LoVo (cell line): ENCODE measurements around the gene TMEM86A.

Source experiments
- DNase-seq: peaks from one replicate; pipeline ENCODE4 v3.0.0-alpha.2; 2016; ENCODE audit warnings: low spot score

Gene TMEM86A

DNA sequence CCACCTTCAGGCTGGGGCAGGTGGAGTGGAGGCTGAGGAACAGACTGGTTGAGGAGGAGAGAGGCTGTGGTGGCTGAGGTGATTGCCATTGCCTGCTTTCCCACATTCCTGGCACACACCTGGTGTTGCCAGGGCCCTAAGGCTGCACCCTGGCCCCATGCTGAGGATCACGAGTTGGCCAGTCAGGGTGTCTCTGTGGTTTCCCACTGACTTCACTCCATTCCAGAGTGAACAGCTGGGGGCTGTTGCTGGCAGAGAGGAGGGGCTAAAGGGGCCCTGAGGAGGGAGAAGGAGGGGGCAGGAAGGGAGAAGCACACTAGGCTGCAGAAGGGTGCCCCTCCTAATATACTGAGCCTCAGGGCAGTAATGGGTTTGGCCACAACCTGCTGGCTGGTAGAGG, 1.8 kb downstream of the TMEM86A start:
- no peak for DNase-seq

- DNase-seq, result no peak
These were observed 2.3 kb downstream of the TMEM86A start for GRCh38 chr11:18700872-18701271.

GRCh38 chr11:18701614-18702216, 3.1 kb downstream of the TMEM86A start:
- no peak for DNase-seq

DNA sequence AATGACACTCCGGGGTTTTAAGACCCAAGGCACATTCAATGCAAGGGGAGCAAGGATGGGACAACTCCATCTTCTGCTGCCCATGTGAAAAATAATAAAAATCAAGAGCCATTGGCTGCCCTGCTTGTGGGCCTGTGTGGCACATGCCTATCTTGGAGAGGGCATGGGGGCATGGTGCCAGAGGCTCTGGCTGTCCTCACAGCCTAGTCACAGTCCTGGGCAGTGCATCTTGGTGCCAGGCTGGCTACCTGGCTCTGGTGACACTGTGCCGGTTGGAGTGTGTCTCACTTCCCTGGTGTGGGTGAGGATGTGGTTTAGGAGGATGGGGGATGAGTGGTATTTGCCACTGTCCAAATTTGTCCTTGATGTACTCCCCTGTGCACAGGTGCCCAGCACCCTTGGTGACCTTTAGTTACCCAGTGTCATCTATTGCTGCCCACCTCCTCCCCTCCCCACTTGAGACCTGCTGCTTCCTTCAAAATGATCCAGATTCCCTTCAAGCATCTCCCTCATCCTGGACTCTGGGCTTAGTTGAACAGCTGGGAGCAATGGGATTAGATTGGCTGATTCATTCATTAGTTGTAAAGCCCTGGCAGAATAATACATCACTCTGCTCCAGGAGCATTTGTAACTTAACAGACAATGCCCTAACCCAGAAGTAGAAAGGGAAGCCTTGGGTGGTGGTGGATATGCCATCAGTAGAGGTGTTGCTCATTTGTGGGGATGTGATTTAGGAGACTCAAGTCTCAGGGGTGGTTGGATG, 4.6 kb downstream of the TMEM86A start:
- no peak for DNase-seq

DNA sequence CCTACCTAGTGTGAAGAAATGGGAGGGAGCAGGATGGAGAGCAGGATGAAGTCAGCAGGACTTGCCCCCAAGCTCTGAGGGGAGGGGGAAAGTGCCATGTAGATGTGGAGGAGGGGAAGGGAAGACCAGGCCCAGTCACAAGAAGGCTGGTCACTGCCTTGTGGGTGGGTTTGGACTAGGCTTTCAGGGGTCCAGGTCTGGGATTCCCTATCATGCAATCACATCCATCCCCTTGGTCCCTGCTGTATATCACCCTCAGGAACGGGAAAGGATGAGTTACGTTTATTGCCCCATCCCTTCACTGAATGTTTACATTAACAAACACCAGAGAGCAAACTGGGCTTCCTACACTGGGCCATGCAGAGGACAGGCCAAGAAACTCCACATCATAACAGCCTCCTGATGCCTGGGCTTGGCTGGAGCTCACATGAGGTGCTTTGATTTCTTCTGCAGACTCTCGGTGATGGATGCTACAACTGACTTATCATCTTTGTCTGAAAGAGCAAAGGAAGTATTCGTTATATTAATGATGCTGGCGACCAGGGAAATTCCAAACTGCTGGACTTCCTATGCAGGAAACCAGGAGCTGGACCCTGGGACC, 5.6 kb downstream of the TMEM86A start:
- DNase-seq, result no peak

- DNase-seq, result no peak
These were observed 6.1 kb downstream of the TMEM86A start for GRCh38 chr11:18704698-18705097.

- DNase-seq, result no peak
These were observed 7.2 kb downstream of the TMEM86A start for GRCh38 chr11:18705651-18706281.

DNA sequence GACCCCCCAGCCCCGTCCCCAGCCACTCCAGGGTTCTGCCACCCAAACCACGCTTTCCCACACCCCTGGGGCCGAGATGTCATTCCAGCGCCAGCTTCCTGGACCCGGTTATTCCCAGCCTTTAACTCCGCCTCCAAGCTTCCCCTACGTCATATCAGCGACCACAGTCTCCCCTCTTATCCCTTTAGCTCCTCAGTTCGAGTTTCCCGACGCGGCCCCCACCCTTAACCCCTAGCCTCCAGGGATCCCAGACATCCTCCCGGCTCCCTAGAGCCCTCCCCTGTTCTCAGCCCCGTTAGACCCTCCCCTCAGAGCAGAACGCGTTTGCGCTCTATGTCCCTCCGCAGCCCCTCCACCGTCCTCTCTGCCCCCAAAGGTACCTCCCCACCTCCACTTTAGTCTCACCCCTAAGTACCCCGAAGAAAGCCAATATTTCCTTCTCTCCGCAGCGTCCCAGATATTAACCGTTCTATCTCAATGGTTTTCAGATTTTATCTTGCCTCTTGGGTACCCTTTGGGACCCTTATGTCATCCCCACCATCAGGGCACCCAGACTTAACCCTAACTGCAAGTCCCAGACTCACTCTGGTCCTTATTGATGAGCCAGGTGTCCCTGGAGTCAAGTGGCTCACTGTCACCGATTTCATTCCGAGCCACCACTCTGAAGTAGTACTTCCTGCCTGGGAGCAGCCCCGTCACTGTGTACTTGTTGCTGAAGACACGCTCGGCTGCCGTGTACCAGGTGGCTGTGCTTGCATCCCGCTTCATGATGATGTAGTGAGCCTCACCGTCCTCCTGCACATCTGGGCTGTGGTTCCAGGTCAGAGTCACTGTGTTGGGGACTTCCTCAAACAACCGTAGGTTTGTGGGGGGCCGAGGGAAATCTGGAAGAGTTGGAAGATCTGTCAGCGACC, 8.0 kb downstream of the TMEM86A start:
- no peak for DNase-seq

DNA sequence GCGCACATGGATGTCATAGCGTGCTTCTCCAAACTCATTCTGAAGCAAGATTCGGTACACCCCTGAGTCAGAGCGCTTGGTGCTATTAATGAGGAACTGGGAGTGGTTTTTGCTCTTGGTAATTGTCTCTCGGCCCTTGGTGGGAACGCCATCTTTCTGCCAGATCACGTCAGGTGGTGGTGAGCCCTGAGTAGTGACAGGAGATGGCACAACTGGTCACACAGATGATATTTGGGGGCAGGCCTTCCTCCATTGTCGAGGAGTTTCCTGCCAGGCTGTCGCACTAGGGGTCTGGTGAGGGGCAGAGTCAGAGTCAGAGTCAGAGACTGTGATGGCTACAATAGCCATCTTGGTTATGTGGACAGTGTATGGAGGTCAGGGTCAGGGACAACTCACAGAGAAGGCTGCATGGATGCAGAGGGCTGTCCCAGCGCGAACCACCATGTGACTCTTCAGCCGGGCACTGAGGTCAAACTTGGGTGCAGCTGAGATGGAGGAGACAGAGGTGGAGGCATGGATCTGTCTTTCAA, 9.3 kb downstream of the TMEM86A start:
- DNase-seq, result no peak

- no peak for DNase-seq
These were observed 10.8 kb downstream of the TMEM86A start for GRCh38 chr11:18709414-18709813.

DNA sequence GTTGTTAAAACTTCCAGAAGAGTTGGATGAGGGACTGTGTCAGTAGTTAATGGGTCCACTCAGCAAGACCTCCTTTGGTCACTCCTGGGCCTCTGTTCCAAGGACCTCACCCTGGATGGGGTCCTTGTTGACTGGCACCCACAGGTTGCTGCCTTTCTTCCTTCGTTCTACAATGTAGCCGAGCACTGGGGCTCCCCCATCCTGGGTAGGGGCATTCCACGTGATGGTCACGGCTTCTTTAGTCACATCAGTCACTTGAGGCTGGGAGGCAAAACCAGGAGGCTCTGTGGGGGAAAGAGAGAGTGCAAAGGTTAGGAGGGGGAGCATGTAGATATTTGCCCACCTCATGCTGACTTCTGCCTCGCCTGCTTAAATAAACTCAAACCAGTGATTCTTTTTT, 12.0 kb downstream of the TMEM86A start:
- DNase-seq, result no peak

- no peak for DNase-seq
These were observed 15.3 kb downstream of the TMEM86A start for GRCh38 chr11:18713646-18714442.

GRCh38 chr11:18714443-18714780, 15.8 kb downstream of the TMEM86A start:
- DNase-seq, result no peak

GRCh38 chr11:18715476-18715875, 16.9 kb downstream of the TMEM86A start:
- no peak for DNase-seq

DNA sequence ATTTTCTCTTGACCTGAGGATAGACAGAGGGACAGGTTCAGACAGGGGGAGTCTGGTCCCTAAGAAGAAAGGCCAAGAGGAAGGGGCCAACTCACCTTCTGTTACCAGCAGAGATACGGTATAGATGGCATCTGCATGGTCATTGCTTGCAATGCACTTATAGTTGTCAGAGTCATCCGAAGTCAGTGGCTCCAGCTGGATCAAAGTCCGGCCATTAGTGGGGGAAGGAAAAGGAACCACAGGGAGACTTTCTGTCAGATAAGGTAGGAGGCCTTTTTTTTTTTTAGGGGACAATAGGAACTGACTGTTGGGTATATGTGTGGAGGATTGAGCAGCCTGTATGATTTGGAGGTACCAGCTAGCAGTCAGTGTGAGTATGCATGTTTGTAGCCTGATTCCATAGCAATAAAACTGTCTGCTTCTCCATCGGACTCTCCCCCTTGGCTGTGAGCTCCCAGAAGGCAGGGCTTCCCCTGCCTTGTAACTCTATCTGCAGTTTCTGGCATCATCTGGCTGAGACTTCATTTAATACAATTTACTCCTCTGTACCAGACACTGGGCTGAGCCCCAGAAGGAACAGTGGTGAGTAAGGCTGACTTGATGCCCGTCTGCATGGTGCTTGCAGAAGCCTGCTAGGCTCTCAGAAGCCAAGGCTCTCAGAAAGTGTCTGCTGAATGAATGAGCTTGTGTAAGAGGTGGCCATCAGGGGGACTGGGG, 21.7 kb downstream of the TMEM86A start:
- no peak for DNase-seq

GRCh38 chr11:18720808-18721560, 22.4 kb downstream of the TMEM86A start:
- DNase-seq, result peak; percentile 41

GRCh38 chr11:18721561-18722292, 23.1 kb downstream of the TMEM86A start:
- peak; percentile 37 for DNase-seq

DNA sequence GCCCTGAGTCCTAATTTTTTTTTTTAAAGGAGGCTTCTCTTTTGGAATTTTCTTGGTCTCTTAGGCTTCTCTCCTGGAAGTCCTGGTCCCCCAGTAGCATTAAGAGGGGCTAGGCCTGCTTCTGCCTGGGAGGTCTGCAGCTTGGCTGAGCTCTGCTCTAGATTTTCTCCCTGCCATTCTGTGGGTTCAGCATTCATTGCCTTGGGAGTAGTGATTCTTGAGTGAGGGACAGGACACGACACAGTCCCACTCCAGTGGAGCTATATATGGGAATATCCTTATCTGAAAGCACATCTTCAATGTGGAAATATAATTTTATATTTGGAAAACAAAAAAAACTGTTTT, 23.7 kb downstream of the TMEM86A start:
- DNase-seq, result no peak

DNA sequence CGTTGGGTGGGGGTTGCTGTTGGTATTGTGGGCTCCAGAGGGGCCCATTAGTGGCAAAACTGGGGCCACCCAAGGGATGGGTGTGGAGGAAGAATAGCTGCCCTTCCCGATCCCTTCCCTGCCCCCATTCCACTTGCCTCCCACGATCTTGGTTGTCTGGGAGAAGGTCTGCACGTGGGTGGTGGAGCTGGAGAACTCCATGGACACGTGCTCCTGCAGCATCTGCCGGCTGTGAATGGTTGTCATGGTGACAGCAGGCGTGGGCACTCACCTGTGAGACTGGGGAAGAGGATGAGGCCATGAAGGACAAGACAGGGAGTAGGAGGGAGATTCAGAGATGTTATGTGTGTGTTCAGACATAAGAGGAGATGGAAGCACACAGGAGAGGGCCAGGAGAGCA, 25.4 kb downstream of the TMEM86A start:
- DNase-seq, result no peak
